Peyer's patch (tissue), 4 donors: ENCODE data around the gene CASP14. TPM values are rescaled to one million over a fixed set of nuclear protein-coding genes. Genes with fewer than 3 reads are reported as not detected.
"Not testable (repeated sequence)": the region's sequence is repeated elsewhere in the genome, so short reads cannot be mapped to it uniquely, and the experiment has no call there.

Experiments used
- DNase-seq, 3 donors: peaks; one replicate each; pipeline ENCODE4 v3.0.0-alpha.2; 2017 to 2019
- H3K27ac ChIP-seq, 4 donors: fragments of 200-600 bp; sonication (generic); one replicate each; pipeline ENCODE4 v1.5.1; 2016 to 2019
- H3K27me3 ChIP-seq, 2 donors: fragments of 200-600 bp; sonication (generic); one replicate each; pipeline ENCODE4 v1.5.1; 2019
- H3K36me3 ChIP-seq, 3 donors: fragments of 200-600 bp; sonication (generic); one replicate each; pipeline ENCODE4 v1.5.1; 2016 to 2019
- H3K4me1 ChIP-seq, 4 donors: fragments of 200-600 bp; sonication (generic); one replicate each; pipeline ENCODE4 v1.5.1; 2016 to 2019
- H3K4me3 ChIP-seq, 4 donors: fragments of 200-600 bp; sonication (generic); 1 replicate in 3 of 4; 2 replicates in 1 of 4; pipeline ENCODE4 v1.5.1; 2016 to 2019; ENCODE audit warnings: mild to moderate bottlenecking in 1 of 4
- H3K9me3 ChIP-seq, 4 donors: fragments of 200-600 bp; sonication (generic); one replicate each; pipeline ENCODE4 v1.5.1; 2016 to 2019; ENCODE audit warnings: mild to moderate bottlenecking in 1 of 4
- CTCF ChIP-seq, 6 experiments: fragments of 450-650 bp in 4 of 6; fragments of 200-600 bp in 2 of 6; sonication (generic) in 1 of 6; IDR thresholded peaks; one replicate each; pipeline ENCODE4 v1.5.1; 2017 to 2019; ENCODE audit warnings: antibody characterized with exemption in 6 of 6, mild to moderate bottlenecking in 3 of 6, moderate library complexity in 1 of 6
- POLR2A ChIP-seq, 2 donors: fragments of 450-650 bp; IDR thresholded peaks; one replicate each; pipeline ENCODE4 v1.5.1; 2017; ENCODE audit warnings: antibody characterized with exemption in 2 of 2, mild to moderate bottlenecking in 2 of 2, moderate library complexity in 2 of 2
- total RNA-seq, 4 donors: library from RNA; depleted of rRNA; stranded (reverse); fragments of >200 nt; gene quantifications; one replicate each; pipeline ENCODE4 v1.1.0, GENCODE V29; 2016

Gene CASP14
- total RNA-seq, 4 donors from 2014 or later, result not detected

DNA sequence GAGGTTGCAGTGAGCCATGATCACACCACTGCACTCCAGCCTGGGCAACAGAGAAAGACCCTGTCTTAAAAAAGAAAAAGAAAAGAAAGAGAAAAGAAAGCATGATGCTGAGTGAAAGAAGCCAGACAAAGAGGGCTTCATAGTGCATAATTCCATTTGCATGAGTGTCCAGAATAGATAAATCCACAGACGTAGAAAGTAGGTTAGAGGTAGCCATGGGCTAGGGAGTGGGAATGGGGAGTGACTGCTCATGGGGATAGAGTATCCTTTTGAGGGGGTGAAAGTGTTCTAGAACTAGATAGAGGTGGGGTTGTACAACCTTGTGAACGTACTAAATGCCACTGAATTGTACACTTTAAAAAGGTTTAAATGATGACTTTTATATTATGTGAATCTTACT, 25.1 kb downstream of the CASP14 start:
- Histone ChIP-seq H3K36me3 (no peaks in the 10 kb centered on the region), H3K9me3 (no peaks in the 10 kb centered on the region), H3K4me3 (no peak overlapping the region), H3K4me1 (no peaks in the 10 kb centered on the region), H3K27me3 (no peaks in the 10 kb centered on the region), H3K27ac (no peak overlapping the region)
- TF ChIP-seq CTCF (IDR thresholded peaks at IDR 0.05) (no peak), POLR2A (IDR thresholded peaks at IDR 0.05) (no peak)
- DNase-seq, result no peak

DNA sequence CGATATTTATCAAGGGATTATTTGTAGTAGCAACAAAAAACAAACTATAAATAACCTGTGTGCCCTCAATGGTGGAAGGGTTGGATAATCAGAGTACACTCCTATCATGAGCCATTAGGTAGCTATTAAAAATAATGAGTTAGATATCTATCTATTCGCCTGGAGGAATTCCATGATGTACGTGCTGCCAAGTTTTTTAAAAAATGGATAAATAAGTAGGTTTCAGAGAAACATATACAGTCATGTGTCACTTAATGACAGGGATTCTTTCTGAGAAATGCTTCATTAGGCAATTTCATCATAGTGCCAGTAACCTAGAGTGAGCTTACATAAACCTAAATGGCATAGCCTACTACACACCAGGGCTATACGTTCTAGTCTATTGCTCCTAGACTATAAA, 26.5 kb downstream of the CASP14 start:
- Histone ChIP-seq H3K9me3 (no peaks in the 10 kb centered on the region), H3K36me3 (no peaks in the 10 kb centered on the region), H3K27me3 (no peaks in the 10 kb centered on the region), H3K27ac (no peak overlapping the region), H3K4me3 (no peak overlapping the region), H3K4me1 (no peaks in the 10 kb centered on the region)
- no peak for DNase-seq
- TF ChIP-seq POLR2A (IDR thresholded peaks at IDR 0.05) (no peak), CTCF (IDR thresholded peaks at IDR 0.05) (no peak)

GRCh38 chr19:15080002-15080401, 30.7 kb downstream of the CASP14 start:
- H3K27me3 ChIP-seq, H3K9me3 ChIP-seq, H3K36me3 ChIP-seq, DNase-seq, H3K4me3 ChIP-seq, H3K27ac ChIP-seq, H3K4me1 ChIP-seq: not testable (repeated sequence)

DNA sequence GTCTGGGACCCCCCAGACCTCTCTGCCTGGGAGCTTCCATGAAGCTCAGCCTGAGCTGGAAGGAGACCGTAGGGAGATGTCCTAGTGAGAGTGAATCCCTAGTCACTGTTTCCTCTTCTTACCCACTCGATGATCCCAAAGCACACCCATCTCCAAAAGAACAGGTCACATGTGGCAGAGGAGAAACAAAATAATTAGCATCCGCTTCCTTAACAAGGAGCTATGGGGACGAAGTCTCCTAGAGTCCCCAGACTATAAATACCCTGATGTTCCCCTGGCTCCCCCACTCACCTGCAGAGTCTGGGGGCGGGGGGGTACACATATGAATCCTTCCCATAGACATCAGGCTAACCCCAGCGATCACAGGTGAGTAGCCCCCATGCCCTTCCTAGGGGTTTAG, 32.6 kb downstream of the CASP14 start, which contains the start of gene OR1I1:
TSS of gene OR1I1 (plus strand) at position 301 of the 400 bp plus-strand sequence. CDS start 4,855 bp downstream, outside the sequence.
- no peak within 1 kb of the TSS for H3K27ac ChIP-seq
- no peaks in the 10 kb centered on the region for H3K36me3 ChIP-seq
- no peaks in the 10 kb centered on the region for H3K4me1 ChIP-seq
- no peak for DNase-seq
- TF ChIP-seq CTCF (IDR thresholded peaks at IDR 0.05) (no peak), POLR2A (IDR thresholded peaks at IDR 0.05) (no peak)
- H3K27me3 ChIP-seq, result no peaks in the 10 kb centered on the region
- H3K4me3 ChIP-seq, result no peak within 1 kb of the TSS
- no peaks in the 10 kb centered on the region for H3K9me3 ChIP-seq

DNA sequence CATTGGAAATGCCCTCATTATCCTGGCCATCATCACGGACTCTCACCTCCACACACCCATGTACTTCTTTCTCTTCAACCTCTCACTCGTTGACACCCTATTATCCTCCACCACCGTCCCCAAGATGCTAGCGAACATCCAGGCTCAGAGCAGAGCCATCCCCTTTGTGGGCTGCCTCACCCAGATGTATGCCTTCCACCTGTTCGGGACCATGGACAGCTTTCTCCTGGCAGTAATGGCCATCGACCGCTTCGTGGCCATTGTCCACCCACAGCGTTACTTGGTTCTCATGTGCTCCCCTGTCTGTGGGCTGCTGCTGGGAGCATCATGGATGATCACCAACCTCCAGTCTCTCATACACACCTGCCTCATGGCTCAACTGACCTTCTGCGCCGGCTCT, 37.9 kb downstream of the CASP14 start:
- Histone ChIP-seq H3K4me1 (peaks cover 0 to 2% (median 0%) of the 10 kb centered on the region in 4 donors), H3K36me3 (no peaks in the 10 kb centered on the region), H3K27me3 (no peaks in the 10 kb centered on the region), H3K4me3 (no peak overlapping the region), H3K27ac (no peak overlapping the region), H3K9me3 (no peaks in the 10 kb centered on the region)
- DNase-seq, result no peak
- TF ChIP-seq POLR2A (IDR thresholded peaks at IDR 0.05), result no peak
- TF ChIP-seq CTCF (IDR thresholded peaks at IDR 0.05), result no peak

DNA sequence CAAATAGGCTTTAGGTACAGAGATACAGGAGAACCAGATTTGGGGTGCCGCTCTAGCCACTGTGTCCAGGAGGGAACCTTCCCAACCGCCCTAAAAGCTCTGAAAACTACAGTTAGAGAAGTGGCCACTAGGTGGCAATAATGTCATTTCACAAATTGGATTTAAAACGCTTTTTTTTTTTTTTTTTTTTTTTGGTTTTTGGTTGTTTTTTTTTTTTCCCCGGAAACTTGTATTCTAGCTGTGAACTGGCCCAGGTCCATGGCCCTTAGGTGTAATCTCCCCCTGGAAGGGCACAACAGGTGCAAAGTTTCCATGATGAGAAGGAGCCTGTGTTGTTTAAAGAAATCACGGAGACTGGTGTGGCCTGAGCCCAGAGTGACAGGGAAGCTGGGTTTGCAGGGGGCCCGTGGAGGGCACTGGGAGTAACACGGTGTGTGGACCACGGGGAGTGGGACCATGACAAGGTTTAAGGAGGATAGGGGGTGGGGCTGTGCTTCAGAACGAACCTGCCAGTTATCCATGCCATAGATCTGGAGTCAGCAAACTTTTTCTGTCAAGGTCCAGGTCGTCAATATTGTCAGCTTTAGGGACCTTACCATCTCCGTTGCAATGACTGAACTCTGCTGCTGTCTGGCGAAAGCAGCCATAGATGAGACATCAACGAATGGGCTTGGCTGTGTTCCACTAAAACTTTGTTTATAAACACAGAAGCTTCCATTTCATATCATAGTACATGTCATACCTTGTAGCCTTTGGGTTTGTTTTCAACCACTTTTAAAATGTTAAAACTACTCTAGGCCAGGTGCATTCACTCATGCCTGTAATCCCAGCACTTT, 42.9 kb downstream of the CASP14 start:
- DNase-seq, result peak in 2 of 3 donors; percentile 25 to 65
- TF ChIP-seq POLR2A (IDR thresholded peaks at IDR 0.05), result no peak
- peak; percentile 41 to 77 (median 53) for TF ChIP-seq CTCF (IDR thresholded peaks at IDR 0.05)
- Histone ChIP-seq H3K4me1 (peaks cover 0 to 4% (median 0%) of the 10 kb centered on the region in 4 donors), H3K36me3 (no peaks in the 10 kb centered on the region), H3K27ac (no peak overlapping the region), H3K27me3 (no peaks in the 10 kb centered on the region), H3K4me3 (no peak overlapping the region), H3K9me3 (no peaks in the 10 kb centered on the region)
